Measurements from ENCODE around the gene GPR27.

Gene GPR27

DNA sequence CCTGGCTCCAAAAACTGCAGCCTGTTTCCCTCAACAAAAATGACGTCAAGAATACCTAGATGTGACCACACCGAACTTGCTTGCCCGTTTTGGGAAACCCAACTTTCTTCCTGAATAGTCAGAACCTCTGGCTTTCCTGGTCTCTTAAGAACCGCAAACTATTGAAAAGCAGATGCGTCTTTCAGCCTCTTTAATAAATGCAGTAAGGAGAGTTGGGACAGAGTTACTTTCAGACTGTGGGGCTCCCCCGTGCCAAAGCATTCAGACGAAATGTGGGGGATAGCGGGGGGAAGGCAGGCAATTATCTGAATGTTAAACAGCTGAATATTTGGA is 32.5 kb downstream of the GPR27 start:
- DNase-seq (ENCODE audit: low read depth) = no peak

DNA sequence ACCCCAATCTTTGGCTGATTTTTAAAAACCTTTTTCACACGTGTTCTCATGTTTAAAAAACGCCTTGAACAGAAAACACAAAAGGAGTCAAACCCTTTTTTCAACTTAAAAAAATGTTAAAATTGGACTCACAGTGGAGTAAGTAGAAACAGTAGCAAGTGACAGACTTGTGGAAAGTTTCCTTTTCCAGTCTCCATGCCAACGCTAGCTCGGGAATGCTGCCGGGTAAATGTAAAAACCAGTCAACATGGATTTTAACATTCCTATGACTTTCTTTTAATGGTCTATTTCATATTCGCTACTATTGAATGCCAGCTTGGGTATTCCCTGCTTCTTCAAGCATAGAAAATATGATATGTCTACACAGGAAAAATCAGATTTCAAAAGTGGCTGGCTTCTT is 32.9 kb downstream of the GPR27 start:
- no peak for DNase-seq (ENCODE audit: low read depth)

DNA sequence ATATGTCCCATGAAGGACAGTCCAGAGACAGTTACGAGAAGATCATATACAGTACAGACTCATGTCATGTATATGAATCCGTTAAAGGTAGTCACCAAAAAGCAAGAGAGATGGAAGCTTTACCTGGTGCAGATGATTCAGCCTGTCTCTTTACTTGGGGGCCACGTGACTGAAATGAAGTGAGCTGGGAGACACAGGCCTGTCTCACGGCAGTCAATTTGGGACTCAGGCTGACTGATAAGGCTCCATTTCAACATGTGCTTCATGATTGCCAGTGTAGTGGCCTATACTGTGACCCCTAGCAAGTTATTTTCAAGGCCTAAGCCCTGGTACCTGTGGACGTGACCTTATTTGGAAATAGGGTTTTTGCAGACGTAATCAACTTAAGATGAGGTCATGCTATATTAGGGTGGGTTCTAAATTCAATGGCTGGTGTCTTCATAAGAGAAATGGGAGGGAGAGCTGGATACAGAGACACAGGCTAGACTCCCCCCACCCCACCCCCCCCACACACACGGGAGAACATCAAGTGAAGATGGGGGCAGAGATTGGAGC is 34.3 kb downstream of the GPR27 start:
- no peak for DNase-seq (ENCODE audit: low read depth)

DNA sequence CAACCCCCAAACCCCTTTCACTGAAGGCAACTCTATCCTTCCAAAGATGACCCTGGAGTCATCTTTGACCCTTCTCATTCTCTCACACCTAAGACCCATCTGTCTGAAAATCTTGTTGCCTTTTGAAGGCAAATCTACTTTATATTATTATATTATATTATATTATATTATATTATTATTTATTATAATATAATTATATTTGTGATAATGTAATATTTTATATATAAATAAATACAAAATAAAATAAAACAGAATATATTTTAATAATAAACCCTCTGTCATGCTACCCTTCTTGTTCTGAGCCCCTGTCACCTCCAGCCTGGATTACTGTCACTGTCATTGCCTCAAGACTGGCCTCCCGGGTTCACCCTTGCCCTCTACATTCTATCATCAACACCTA is 36.3 kb downstream of the GPR27 start:
- DNase-seq (ENCODE audit: low read depth) = no peak

DNA sequence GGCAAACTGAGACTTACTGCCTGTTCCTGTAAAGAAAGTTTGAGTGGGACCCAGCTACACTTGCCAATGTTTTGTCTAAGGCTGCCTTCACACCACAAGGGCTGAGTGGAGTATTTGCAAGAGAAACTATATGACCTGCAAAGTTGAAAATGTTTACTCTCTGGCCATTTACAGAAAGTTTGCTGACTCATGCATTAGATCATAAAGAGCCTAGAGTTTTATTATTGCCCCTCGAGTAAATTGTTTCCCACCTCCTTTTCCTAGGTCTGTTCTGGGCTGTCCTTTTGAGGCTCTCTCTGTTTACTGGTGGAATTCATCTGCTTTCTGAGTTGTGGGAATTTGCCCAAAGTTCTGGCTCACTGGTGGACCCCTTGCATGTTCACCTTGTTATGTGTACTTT is 38.0 kb downstream of the GPR27 start:
- DNase-seq (ENCODE audit: low read depth) = no peak

DNA sequence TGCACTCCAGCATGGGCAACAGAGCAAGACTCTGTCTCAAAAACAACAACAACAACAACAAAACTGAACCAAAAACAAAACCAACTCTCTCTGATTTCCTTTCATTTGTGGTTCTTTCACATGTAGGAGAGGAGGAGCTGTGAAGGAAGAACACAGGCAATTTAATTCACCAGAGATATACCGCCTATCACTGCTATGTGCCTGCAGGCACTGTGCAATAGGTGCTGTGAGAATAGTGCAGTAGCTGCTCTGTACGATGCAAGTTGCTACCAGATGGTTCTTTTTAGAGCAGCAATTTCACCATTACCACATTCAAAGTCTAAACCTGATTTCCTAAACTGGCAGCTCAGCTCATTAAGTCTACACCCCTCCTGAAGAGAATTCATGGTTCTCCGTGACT is 42.6 kb downstream of the GPR27 start:
- no peak for DNase-seq (ENCODE audit: low read depth)

DNA sequence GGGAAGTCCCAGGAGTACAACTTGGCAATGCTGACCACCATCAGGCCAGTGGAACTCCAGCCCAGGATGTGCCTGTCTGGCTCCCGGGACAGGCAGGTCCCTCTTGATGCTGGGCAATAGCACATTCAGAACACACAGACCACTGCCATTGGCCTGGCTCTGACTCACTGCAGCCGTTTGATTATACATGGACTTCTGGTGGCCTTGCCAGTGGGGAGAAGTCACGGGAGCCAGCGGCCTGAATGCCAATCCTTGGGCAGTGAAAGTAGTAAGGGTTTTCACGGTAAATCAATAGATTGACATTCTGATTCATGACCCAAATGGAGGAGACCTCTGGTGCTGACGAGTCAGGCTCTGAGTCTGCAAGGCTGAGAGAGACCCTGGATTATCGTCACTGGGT is 43.8 kb downstream of the GPR27 start:
- no peak for DNase-seq (ENCODE audit: low read depth)

DNA sequence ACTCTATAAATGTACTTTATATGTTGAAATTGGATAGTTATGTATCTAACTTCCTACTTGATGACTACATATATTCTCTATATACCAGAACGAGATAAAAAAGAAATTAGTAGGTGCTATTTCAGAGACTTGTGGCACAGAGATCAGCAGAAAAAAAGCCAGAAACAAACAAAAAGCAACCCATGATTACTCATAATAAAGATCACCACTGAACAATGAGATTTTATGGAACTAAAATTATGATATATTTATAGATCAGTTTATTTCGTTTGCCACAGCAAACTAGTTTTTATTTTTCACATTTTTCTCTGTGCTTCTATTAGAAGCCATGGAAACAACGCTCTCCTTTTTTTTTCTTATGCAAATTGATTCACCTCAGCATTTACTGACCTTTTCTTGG is 46.4 kb downstream of the GPR27 start:
- DNase-seq (ENCODE audit: low read depth) = no peak

DNA sequence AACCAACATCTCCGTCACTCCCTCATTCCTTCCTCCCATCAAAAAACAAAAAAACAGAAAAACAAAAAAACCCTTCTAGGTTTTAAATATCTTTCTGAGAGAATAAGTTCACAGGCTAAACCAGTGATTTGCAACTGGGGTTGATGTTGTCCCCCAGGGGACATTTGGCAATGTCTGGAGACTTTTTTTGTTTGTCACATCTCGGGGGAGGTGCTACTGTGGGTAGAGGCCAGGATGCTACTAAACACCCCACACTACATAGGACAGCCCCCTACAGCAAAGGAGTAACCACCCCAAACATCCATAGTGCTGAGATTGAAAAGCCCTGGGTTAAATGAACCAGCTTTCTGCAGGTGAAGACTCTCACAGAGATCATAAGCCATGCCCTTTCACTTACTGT is 48.3 kb downstream of the GPR27 start:
- DNase-seq (ENCODE audit: low read depth) = no peak

DNA sequence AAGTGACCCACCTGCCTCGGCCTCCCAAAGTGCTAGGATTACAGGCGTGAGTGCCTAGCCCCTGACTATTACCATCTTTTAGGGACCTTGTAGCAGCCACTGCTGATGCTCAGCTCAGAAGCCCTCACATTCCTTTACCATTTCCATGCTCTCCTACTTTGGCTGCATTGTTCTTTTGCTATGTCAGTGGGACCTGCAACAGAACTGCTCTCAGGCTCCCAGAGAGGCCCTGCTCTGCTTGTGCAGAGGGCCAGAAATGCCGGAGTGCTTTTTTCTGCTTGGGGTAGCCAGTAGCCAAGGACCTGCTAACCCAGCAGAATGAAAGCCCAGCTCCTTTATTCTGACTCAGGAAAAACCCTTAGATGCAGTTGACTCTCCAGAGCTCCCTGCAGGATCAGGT is 49.6 kb downstream of the GPR27 start:
- DNase-seq (ENCODE audit: low read depth) = no peak

DNA sequence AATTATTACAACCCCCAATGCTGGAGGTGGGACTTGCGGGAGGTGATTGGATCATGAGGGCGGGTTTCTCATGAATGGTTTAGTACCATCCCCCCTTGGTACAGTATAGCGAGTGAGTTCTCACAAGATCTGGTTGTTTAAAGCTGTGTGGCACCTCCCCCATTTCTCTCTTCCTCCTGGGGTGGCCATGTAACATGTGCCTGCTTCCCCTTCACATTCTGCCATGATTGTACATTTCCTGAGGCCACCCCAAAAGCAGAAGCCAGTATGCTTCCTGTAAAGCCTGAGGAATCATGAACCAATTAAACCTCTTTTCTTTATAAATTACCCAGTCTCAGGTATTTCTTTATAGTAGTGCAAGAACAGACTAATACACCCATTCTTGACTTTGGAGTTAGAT is 51.5 kb downstream of the GPR27 start:
- DNase-seq (ENCODE audit: low read depth) = no peak

DNA sequence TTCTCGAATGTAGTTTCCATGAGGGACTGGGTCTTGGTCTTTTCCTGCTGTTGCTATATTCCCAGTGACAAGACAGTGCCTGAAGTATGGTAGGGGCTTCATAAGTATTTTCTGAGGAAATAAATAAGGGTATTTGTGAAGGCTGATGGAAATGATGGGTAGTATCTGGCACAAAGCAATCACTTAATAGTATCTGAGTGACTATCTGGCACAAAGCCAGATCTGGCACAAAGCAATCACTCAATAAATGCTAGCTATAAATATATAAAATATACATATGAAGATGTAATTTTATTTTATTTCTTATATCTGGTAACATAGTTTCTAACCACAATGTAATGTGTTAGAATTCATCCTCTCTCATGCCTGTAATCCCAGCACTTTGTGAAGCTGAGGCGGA is 52.0 kb downstream of the GPR27 start:
- DNase-seq (ENCODE audit: low read depth) = no peak
